HEK293T (cell line): Measurements from ENCODE around the gene SLC35E4.

Experiments used
- BHLHE40 ChIP-seq: fragments of 450-650 bp; IDR thresholded peaks from 2 replicates; pipeline ENCODE4 v1.6.1; 2016; ENCODE audit warnings: mild to moderate bottlenecking, moderate library complexity, borderline replicate concordance
- ELF4 ChIP-seq: fragments of 450-650 bp; IDR thresholded peaks from 2 replicates; pipeline ENCODE4 v1.6.1; 2017; ENCODE audit warnings: antibody characterized with exemption
- SP1 ChIP-seq: fragments of 450-650 bp; IDR thresholded peaks from 2 replicates; pipeline ENCODE4 v1.6.1; 2017
- SUZ12 ChIP-seq: fragments of 450-650 bp; IDR thresholded peaks from 2 replicates; pipeline ENCODE4 v1.6.1; 2016; ENCODE audit warnings: mild to moderate bottlenecking

- TF ChIP-seq SP1 (no peak), SUZ12 (no peak), BHLHE40 (no peak), ELF4 (no peak)
Measured at GRCh38 chr22:30665786-30666185, 30.2 kb downstream of the SLC35E4 start.
